Fibroblast of villous mesenchyme (primary cell): ENCODE measurements around the gene HSPA8. TPM values are rescaled to one million over a fixed set of nuclear protein-coding genes. Genes with fewer than 3 reads are reported as not detected.

Source experiments
- DNase-seq: peaks from one replicate; pipeline ENCODE4 v3.0.0-alpha.2; 2010; ENCODE audit warnings: low read depth
- H3K4me3 ChIP-seq: 2 replicates; pipeline ENCODE4 v1.5.1; 2011; ENCODE audit warnings: low read depth, mild to moderate bottlenecking, low read length
- CTCF ChIP-seq: IDR thresholded peaks from 2 replicates; pipeline ENCODE4 v1.5.1; 2012; ENCODE audit warnings: low read depth, mild to moderate bottlenecking, low read length; ENCODE audit not compliant: insufficient read depth
- total RNA-seq: library from RNA; depleted of rRNA; stranded (reverse); fragments of >200 nt; gene quantifications from 2 replicates; pipeline ENCODE4 v1.2.3, GENCODE V29; 2012

HSPA8 gene
- total RNA-seq, 1 donor = 2,555 TPM

GRCh38 chr11:123072762-123073161 lies 10.8 kb upstream of the HSPA8 start:
- H3K4me3 ChIP-seq = no peak overlapping the region
- TF ChIP-seq CTCF = no peak
- no peak for DNase-seq

GRCh38 chr11:123072332-123072761 lies 10.4 kb upstream of the HSPA8 start:
- DNase-seq = no peak
- TF ChIP-seq CTCF = no peak
- no peak overlapping the region for H3K4me3 ChIP-seq

- TF ChIP-seq CTCF = no peak
- H3K4me3 ChIP-seq = no peak overlapping the region
- no peak for DNase-seq
These were observed 8.2 kb upstream of the HSPA8 start for GRCh38 chr11:123069908-123070821.

GRCh38 chr11:123065621-123066020 lies 3.7 kb upstream of the HSPA8 start:
- H3K4me3 ChIP-seq = no peak overlapping the region
- DNase-seq = peak; percentile 74
- TF ChIP-seq CTCF = no peak

- H3K4me3 ChIP-seq = peak overlapping the region; percentile 100
- TF ChIP-seq CTCF = no peak
- peak; percentile 33 for DNase-seq
These were observed 2.1 kb upstream of the HSPA8 start for GRCh38 chr11:123063826-123064657.

GRCh38 chr11:123062892-123063825 lies 1.2 kb upstream of the HSPA8 start:
- no peak for TF ChIP-seq CTCF
- peak; percentile 72 for DNase-seq
- H3K4me3 ChIP-seq = peak overlapping the region; percentile 100
